ENCODE measurements around the gene TMEM63B.
"Not testable (repeated sequence)": the region's sequence is repeated elsewhere in the genome, so short reads cannot be mapped to it uniquely, and the experiment has no call there.

TMEM63B gene

DNA sequence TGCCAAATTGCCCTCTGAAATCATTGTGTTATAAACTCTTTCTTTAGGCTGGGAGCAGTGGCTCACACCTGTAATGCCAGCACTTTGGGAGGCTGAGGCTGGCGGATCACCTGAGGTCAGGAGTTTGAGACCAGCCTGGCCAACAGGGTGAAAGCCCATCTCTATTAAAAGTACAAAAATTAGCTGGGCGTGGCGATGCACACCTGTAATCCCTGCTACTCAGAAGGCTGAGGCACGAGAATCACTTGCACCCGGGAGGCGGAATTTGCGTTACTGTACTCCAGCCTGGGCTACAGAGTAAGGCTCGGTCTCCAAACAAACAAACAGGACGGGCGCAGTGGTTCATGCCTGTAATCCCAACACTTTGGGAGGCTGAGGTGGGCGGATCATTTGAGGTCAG, 69.0 kb downstream of the TMEM63B start:
- not testable (repeated sequence) for DNase-seq

DNA sequence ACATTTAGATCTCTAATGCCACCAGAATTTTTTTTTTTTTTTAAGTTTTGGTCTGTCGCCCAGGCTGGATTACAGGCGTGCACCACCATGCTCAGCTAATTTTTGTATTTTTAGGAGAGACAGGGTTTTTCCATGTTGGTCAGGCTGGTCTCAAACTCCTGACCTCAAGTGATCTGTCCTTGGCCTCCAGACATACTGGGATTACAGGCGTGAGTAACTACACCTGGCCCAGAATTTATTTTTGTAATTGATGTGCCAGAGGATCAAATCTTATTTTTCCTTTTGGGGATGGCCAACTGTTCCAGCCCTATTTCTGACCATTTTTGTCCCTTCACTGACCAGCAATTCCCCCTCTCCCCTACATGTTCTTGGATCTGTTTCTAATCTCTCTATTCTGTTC, 71.3 kb downstream of the TMEM63B start:
- DNase-seq, result no peak

DNA sequence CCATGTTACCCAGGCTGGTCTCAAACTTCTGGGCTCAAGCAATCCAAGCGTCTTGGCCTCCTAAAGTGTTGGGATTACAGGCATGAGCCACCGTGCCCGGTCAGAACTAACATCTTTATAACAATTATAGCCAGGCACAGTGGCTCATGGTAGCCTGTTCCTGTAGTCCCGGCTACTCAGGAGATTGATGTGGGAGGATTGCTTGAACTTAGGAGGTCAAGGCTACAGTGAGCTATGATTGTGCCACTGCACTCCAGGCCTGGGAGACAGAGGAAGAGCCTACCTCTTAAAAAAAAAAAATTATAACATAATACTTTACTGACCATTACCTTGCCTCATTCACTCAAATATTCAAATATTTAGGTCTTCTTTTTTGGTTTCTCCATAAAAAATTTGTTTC, 72.5 kb downstream of the TMEM63B start:
- no peak for DNase-seq

DNA sequence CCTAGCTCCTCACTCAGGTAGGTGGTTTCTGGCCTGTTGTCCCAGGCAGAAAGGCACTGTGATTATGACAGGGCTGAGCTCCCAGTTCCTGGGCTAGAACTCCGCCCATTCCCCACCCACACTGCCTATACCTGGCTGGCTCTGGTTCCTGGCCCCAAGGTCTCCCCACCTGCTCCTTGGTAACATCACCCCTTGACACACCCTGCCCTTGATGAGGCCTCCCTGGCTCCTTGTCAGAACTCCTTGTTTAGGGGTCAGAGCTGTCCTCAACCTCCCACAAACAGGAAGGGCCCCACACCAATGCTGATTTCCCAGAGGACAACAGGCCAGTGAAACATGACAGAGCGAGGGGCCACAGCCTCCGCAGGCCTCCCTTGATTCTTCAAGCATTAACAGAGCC, 73.8 kb downstream of the TMEM63B start:
- no peak for DNase-seq

DNA sequence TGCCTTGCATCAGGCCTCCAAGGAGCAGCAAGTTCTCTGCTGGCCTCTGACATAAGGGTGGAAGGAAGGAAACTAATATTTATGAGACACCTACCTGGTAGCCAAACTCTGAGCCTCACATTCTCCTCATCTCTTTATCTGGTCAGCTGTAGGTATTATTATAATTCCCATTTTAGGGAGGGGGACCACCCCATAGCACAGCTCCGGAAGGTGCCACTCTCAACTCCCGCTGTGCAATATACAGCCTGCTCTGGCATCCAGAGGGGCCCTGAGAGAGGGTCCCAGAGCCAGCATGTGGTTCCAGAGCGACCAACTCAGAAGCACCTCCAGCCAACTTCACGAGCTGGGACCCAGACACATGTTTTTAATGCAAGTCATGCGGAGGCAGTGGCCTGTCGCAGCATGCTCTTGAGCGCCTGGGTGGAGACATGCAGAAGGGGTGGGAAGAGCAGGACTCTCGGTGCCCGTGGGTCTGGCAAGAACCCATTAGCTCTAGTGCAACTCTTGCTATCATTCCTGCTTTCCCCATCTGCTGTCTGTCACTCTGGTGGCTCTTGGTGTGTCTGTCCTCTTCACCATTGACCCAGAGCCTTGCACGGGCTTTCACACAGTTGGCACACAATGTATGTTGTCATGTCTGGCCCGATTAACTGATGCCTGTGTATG, 74.4 kb downstream of the TMEM63B start:
- peak in 1 of 3 experiments; percentile 6 for DNase-seq

DNA sequence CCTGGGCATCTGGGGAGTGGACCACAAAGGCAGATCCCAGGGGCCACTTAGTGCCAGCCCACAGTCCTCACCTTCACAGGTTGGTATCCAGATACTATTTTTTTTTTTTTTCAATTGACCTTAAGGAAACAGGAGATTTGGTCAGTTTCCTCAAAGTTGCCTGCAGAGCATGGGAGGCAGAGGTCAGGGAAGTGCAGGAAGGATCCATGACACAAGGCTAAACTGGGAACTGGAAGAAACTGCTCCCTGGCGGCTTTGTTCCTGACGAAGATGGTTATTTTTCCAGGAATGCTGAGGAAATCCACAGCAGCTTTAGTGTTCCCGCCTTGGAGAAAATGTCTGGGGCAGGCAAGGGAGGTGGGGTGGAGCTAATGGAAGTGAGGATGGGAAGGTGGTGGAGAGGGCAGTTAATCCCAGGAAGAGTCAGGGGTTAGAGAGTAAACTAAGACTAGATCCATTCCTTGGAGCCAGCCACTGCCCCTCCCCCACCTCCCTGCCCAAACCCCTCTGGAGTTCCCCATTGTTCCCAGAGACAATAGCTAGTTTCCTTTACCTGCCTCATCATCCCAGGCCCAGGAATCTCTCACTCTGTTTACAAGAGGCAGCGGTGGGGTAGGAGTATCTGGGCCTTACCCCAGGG, 75.1 kb downstream of the TMEM63B start:
- DNase-seq, result no peak

DNA sequence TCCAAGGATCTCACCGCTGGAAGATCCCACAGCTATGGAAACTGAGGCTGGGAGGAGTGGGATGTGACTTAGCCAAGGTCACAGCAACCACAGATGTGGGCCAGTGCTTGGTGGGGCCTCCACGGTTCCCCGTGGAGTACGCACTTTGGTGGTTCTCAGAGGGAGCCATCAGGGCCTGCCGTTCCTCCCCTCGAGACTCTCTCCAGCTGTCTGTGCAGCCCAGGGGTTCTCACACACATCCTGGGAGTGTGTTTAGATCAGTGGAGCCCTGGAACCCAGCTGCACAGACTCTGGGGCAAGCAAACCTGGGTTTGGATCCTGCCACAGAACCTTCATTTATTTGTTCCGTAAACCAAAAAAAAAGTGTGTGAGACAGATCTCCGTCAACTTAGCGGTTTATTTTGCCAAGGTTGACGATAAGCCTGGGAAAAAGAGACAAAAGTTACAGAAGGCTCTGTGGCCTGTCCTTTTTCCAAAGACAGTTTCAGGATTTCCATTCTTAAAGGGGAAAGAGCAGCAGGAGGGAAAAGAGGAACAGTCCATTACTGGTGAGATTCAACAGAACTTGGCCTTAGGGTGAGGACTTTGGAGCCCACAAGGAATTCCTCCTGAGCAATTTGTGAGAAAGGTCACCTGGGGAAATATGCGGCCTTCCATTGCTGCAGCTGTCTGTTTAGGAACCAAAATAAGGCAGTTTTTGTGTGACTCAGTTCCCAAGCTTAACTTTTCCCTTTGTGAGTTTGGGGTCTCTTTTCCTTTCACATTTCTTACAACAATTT, 75.8 kb downstream of the TMEM63B start:
- no peak for DNase-seq

DNA sequence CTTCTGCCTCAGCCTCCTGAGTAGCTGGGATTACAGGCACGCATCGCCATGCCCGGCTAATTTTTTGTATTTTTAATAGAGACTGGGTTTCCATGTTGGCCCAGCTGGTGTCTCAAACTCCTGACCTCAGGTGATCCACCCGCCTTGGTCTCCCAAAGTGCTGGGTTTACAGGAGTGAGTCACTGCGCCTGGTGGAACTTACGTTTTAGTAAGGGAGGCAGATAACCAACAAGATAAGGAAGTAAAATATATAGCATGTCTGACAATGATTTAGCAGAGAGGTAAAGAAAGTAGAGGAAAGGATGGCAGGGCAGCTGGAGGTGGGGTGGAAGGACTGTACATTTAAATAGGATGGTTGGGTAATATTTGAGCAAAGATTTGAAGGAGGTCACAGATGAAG, 76.6 kb downstream of the TMEM63B start:
- DNase-seq, result no peak
